A673 (cell line): ENCODE data around the gene IRS1.

Experiments used
- EZH2 ChIP-seq: fragments of 200-600 bp; sonication (generic); IDR thresholded peaks from 2 replicates; pipeline ENCODE4 v1.6.1; 2017; ENCODE audit warnings: borderline replicate concordance, low read depth, mild to moderate bottlenecking, mixed read lengths, antibody characterized with exemption, low read length; ENCODE audit not compliant: poor library complexity, severe bottlenecking
- TF ChIP-seq, protein P1 (sequence below): fragments of 300-800, 200-600 bp; sonication (generic); conservative IDR thresholded peaks from 2 replicates; pipeline ENCODE4 v1.5.1; 2017; ENCODE audit warnings: low read depth, mild to moderate bottlenecking, antibody characterized with exemption, low read length, moderate library complexity, mixed read lengths

DNA sequence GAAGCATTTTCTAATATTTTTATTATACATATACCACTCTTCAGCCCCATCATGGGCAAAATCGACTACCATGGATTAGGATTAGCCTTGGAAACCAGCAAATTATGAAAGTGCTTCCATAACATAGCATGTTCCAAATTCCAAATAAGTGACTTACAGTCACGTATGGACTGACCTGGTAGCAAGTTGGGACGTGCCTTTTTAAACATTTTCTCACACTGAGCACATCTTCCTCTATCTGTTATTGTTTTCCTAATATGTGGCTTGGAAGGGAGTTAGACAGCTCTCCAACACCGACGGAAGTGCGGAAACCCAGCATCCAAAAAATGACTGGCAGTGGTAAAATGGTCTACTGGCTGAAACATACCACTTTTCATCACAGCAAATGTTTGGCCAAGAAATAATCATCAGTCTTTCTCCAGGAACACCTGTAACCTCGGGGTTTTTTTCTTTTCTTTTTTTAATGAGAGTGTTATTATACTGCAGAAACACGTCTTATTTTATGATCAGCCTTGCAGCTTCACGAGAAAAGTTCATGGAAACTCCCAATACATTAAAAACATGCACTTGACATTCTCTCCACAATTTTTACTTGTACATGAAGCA is 107.0 kb downstream of the IRS1 start:
- TF ChIP-seq, protein P1, sequence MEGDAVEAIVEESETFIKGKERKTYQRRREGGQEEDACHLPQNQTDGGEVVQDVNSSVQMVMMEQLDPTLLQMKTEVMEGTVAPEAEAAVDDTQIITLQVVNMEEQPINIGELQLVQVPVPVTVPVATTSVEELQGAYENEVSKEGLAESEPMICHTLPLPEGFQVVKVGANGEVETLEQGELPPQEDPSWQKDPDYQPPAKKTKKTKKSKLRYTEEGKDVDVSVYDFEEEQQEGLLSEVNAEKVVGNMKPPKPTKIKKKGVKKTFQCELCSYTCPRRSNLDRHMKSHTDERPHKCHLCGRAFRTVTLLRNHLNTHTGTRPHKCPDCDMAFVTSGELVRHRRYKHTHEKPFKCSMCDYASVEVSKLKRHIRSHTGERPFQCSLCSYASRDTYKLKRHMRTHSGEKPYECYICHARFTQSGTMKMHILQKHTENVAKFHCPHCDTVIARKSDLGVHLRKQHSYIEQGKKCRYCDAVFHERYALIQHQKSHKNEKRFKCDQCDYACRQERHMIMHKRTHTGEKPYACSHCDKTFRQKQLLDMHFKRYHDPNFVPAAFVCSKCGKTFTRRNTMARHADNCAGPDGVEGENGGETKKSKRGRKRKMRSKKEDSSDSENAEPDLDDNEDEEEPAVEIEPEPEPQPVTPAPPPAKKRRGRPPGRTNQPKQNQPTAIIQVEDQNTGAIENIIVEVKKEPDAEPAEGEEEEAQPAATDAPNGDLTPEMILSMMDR, result no peak
- no peak for TF ChIP-seq EZH2
